Stimulated activated CD4-positive, alpha-beta T cell treated with anti-CD3 and anti-CD28 coated beads, Interleukin-15, amount 100 ng/mL, for 24 hours (primary cell): ENCODE measurements around the gene EDA.
"Not testable (repeated sequence)": the region's sequence is repeated elsewhere in the genome, so short reads cannot be mapped to it uniquely, and the experiment has no call there.

Source experiments
- DNase-seq: peaks from one replicate; pipeline ENCODE4 v3.0.0-alpha.2; 2020

EDA gene

DNA sequence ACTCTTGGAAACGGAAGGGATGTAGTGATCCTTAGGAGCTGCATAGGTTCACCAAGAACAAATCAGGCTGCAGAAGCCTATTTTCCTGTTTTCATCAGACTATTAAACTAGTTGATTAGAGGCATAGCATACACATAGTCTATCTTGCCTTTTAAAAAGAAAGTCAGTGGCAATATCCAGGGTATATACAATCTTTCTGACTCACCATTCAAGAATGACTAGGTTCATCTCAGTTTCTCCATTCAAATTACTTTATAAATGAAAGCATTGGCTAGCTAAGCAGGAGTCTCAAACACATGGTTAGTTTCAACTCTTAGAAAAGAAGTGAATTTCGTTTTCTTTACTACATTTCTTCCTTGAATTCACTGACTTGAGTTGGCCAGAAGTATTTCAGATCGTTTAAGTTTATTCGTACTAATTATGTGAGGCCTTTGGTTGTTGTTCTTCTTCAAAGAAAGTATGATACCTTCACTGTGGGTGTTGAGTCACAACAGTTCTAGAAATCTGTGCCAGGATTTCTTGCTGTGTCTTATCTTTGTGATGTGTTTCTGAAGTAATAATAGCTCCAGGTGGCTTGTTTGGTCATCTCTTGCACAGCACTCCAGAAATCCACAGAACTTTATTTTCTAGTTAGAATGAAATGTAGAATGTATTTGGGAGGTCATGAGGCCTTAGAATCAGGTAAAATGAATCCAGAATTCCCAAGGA lies 345.6 kb downstream of the EDA start:
- no peak for DNase-seq

DNA sequence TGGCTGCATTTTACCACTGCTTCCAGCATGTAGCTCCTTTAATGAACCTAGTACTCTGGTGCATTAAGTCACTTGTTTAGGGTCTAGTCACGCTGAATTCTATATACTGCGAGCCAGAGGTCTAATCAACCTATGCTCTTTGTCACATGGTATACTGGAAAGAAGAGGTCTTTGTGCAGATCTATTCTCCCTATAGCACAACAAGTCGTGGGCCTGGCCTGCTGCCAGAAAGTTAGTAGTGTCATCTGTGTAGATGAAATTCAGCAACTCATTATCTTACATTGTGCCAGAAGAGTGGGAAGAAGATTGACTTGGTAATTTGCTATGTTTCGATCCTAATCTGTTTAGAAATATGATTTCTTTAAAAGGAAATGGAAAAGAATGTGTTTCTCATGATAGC lies 353.0 kb downstream of the EDA start:
- DNase-seq = no peak

DNA sequence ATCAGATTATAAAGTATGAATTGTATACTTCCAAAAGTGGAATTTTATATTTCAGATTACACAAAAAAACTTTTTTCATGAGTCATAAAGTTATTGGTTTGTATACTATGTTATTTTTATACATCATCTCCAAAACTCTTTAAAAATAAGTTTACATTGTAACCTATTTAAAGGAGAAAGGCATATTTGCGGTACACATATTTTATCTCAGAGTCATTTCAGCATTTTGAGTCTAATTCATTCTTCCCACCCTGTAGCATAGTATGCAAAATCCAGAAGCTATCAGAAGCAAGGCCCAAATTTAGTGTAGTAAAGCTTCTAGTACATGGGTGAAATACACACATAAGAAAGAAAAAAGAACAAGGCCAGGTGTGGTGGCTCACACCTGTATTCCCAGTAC lies 353.5 kb downstream of the EDA start:
- no peak for DNase-seq

DNA sequence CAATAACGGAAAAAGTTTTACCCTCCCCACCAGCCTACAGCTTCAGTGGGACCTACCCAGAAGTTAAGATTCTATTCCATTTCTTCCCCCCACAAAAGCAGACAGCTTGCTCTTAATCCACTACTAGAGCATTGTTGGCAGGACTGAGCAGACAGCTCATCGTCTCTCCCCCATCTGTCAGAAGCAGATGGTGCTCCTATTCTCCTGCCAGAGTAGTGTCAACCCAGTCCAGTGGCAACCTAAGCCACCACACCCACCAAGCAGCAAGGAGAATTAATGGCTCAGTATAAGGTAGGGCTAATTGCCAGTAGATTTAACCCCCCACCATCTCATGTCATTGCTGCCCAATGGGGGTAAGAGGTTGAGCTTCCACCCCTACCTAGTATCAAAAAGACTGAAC lies 371.8 kb downstream of the EDA start:
- no peak for DNase-seq

DNA sequence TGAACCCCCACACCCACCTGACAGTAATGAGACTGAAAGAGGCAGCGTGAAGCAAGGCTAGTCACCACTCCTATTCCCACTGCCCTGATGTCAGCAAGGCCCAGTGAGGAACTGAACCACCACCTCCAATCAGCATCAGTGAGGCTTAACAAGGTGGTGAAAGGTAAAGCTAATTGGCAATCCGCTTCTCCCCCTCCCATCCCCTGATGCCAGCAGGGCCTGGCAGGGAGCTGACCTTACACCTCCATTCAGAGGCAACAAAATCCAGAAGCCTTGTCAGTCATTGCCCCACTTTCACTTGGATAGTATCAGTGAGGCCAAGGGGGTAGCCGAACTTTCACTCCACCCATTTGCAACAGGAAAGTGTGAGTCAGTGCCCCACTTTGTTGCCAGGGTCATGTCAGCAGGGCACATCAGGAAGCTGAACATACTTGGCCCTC lies 373.1 kb downstream of the EDA start:
- DNase-seq = peak; percentile 4

DNA sequence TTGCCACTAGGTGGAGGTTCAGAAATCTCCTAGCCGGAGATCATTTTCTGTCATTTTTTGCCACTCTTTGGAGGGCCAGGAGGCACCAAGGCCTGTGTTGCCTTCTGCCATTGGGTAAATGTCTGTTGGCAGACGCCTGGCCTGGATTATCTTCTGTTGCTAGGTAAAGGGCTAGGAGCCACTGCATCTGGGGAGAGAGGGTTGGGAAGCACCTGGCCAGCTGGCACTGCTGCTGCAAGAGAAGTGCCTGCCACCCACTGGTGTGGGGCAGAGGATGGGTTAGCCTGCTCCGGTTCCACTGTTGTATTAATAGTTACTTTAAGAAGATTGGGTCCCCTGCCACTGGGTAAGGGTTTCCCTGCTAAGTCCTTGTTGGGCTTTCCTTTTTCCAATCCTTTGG lies 375.8 kb downstream of the EDA start:
- DNase-seq = no peak

DNA sequence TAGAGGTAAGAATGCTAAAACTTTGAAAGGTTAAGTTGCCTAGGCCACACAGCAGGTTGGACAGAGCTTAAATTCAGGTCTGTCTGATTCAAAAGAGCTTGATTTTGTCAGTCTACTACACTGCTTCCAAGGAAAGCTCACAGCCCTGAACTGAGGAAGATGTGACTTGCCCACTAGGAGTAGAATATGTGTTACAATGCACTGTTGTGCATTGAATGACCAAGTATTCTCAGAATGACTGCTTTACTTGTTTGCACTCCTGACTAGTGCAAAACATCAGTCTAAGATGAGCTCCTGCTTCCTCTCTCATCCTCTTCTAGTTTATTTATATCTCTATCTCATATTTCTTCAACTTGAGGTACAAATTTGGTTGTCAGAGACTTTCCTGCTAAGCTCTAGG lies 377.6 kb downstream of the EDA start:
- no peak for DNase-seq

DNA sequence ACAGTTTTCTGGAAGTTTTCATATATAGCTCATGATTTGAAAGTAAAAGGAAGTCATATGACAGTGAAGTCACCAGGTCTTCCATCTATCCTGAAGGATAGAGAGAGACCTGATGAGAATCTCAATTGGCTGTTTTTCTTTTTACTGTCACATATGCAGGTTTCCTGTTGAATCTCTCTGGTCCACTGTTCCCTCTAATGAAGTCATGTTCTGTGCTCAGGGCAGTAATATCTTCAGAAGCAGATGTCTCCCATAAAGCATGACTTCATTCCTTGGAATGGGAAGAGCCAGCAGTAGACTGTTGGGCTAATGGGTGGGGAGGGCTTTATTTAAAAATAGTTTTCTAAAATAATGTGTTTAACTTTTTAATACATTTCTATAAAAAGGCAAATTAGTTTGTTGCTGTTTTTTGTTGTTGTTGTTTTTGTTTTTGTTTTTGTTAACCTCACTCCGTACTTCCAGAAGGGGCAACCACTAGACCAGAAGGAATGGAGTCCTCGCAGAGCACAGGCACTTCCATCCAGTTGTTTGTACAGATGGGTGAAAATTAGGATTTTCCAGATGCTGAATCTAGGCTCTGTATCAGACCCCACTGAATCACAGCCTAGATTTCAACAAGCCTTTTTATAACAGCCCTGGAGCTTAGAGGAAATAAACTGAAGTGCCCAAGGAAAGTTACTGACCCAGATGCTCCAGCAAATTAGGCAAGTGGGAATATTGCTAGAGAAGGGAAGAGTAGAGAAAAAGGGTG lies 379.6 kb downstream of the EDA start:
- DNase-seq = no peak

DNA sequence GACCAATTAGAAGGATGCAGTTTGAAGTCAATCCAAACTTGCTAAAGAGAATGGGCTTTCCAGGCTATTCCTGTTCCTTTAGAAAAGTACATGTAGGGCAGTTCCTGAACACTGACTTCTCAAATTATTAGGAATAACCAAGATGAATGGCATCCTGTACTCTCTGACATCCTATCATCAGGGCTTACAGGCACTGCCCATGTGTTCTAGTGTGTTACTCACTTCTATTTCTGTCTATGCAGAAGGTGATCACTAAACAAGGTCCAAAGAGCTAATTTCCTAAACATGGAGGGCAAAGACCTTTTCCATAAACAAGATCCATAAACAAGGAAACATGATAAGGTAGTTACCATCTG lies 380.2 kb downstream of the EDA start:
- DNase-seq = no peak

DNA sequence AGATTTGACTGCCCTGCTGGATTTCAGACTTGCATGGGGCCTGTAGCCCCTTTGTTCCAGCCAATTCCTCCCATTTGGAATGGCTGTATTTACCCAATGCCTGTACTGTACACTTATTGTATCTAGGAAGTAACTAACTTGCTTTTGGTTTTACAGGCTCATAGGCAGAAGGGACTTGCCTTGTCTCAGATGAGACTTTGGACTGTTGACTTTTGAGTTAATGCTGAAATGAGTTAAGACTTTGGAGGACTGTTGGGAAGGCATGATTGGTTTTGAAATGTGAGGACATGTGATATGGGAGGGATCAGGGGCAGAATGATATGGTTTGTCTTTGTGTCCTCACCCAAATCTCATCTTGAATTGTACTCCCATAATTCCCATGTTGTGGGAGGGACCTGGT lies 382.4 kb downstream of the EDA start:
- not testable (repeated sequence) for DNase-seq

DNA sequence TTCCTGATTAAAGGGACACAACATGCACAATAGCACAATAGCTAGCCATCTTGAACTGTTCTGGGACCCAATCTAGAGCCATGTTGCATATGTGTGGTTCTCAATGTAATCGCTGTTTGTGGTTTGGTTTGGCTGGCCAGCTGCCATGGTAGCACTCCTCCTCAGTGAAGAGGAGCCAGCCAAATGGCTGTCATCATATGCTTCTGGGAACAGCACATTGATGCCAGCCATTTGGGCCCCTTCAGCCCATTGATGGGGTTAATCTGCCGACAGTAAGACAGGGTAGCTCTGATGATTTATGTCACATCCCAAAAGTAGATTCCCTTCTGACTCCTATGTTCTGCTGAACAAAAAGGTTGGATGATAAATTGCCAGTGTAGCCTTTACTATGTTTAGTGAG lies 385.4 kb downstream of the EDA start:
- DNase-seq = no peak

DNA sequence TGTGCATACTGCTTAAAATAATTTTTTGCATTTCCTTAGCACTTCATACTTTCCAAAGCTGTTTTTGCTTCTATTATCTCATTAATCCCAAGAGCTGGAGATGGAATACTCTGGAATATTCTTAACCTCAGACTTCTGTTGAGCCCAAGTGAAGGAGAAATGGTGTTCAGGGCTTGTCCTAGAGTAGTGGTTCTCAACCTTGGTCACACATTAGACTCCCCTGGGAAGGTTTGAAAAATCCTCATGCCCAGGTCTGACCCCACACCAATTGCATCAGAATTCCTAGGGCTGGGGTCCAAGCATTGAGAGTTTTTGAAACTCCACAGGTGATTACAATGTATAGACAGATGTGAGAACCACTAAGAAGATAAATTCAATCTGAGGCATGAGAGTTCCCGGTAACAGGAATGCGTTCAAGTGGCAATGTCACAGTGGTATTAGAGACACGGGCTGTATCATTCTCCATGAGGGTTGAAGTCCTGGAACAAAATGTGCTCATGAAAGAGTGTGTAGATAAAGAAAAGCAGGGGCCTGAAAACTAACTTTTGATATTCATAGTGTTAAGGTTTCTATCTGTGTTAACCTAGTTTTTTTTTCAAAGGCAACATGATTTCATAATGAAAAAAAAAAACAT lies 385.9 kb downstream of the EDA start:
- DNase-seq = no peak

DNA sequence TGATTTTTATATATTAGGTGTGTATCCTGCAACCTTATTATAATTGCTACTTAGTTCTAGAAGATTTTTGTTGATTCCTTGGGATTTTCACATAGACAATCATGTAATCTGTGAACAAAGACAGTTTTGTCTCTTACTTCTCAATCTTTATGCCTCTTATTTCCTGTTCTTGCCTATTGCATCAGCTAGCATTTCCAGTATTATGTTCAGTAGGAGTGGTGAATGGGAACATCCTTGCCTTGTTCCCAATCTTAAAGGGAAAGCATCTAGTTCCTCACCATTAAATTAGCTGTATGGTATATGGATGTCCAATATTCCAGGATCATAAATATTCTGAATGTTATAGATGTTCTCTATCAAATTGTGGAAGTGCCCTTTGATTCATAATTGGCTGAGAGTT lies 392.0 kb downstream of the EDA start:
- no peak for DNase-seq

DNA sequence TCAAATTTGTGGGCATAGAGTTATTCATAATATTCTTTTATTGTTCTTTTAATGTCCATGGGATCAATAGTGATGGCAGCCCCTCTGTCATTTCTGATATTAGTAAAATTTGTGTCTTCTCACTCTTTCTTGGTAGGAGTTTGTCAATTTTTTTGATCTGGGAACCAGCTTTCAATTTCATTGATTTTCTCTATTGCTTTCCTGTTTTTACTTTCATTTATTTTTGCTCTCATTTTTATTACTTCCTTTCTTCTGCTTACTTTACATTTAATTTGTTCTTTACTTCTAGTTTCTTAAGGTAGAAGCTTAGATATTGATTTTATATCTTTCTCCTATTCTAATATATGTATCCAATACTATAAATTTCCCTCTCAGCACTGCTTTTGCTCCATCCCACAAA lies 393.1 kb downstream of the EDA start:
- no peak for DNase-seq

DNA sequence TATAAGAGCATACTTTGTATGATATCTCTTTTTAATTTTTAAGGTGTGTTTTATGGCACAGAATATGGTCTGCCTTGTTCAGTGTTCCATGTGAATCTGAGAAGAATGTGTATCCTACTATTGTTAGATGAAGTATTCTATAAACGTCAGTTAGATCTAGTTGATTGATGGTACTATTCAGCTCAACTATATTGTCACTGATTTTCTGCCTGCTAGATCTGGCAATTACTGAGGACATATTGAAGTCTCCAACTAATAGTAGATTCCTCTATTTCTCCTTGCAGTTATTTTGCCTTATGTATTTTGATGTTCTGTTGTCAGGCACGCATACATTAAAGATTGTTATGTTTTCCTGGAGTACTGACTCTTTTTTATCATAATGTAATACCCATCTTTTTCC lies 394.1 kb downstream of the EDA start:
- no peak for DNase-seq

DNA sequence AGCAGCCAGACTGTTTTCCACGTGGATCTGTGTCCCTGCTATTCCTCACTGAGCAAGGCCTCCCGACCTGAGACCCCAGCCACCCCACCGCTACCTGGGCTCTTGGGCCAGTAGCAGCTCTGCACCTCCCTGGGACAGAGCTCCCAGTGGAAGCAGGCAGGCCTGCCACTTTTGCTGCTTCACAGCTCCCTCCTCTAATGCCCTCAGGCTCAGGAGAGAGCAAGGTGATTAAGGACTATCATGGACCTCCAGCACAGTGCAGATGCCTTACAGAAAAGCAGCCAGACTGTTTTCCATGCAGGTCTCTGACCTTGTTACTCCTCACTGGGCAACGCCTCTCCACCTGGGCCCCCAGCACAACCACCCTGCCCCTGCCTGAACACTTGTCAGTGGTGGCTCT lies 396.8 kb downstream of the EDA start:
- DNase-seq = no peak

DNA sequence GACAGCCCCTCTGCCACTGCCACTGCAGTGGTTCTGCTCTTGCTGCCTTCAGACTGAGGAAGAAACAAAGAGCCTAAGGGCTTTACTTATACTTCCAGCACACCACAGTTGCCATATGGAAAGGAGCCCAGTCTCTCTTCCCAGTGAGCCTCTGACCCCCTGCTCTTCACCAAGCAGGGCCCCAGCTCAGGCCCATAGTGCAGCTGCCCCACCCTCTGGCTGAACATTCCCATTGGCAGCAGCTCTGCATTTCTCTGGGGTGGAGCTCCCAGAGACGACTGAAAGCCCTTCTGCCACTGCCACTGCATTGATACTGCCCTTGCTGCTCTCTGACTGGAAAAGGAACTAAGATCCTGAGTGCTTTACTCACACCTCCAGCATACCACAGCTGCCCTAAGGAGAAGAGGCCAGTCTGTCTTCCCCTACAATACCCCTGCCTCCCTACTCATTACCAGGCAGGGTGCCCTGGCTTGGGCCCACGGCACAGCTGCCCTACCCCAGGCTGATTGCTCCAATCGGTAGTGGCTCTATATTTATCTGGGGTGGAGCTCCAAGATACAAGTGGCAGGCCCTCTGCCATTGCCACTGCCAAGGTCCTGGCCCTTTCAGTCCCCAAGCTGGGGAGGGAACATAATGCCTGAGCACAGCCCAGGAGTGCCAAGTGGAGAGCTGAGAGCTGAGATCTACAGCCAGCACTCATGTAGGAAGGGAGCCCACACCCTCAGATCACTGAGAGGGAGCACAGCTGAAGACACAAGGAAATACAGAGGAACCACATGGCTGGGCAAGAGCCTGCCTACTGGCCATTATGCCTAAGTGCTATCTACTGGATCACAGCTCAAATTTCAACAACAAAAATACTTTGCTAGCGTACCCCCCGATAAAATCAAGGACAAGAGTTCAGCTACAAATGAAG lies 397.8 kb downstream of the EDA start:
- DNase-seq = no peak

DNA sequence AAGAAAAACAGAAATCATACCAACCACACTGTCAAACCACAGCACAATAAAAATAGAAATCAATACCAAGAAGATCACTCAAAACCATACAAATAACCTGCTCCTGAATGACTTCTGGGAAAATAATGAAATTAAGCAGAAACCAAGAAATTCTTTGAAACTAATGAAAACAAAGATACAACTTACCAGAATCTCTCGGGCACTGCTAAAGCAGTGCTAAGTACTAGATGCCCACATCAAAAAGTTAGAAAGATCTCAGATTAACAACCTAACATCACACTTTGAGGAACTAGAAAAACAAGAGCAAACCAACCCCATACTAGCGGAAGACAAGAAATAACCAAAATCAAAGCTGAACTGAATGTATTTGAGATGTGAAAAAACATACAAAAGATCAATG lies 400.6 kb downstream of the EDA start:
- DNase-seq = no peak

DNA sequence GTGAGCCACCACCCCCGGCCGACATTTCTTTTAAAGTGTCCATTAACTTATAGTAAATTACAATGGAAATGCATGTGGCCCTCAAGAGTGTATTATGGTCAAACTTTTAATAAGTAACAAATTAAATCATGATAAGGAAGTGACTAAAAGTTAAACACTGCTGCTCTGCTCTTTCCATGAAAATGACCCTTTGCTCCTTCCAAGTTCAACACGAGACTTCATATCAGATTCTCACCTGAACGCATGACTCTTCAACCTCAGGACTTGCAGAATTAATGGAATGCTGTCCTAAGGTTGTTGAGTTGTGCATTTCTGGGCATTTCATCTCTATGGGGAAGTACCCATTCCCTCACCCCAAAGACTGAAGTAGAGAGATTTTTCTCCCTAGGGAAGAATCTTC lies 406.7 kb downstream of the EDA start:
- no peak for DNase-seq

DNA sequence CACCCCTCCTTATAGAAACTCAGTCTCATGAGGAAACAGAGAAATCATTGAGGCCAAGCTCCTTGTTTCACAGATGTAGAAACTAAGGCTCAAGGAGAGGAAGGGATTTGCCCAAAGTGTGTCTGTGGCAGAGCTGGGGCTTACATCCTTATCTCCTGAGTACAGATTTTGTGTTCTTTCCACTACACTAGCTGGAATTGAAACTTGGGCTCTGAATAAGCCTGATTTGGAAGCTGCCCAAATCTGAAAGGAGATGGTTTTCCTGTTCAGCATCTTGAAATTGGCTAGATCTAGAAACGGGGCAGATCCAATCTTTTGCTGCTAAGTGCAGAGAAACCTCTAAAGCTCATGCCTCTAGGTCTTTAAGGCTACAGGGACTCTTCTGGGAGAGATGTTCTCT lies 409.6 kb downstream of the EDA start:
- no peak for DNase-seq

DNA sequence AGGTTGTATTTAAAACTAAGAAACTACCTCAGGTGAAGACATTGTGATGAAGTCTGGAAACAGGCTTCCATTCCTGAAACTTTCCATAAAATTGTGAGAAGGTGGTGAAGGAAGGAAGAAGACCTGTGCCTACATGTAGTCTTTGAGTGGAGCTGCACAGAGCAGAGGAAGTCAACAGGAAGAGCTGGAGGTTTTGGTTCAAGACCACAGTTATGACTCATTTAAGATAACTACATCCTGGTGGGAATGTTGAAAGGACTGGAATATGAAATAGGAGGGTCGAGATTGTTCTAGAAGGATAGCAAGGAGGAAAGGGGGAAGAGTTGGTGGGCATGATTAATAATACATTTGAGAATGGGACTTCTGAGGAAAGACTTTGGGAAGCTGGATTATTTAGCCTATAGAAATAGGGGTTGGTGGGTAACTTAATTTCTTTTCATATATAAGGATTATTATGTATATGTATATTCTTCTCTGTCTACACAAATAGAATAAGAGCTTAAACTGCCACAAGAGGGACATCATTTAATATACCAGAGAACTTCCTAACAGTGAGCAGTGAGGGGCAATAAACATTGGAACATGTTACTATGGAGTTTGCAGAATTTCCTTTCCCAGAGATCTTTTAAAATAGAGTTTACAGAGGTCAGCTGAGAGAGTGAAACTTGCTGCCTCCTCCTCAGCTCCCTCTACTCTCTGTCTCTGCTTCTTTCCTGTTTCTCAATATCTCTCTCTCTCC lies 410.4 kb downstream of the EDA start:
- no peak for DNase-seq

DNA sequence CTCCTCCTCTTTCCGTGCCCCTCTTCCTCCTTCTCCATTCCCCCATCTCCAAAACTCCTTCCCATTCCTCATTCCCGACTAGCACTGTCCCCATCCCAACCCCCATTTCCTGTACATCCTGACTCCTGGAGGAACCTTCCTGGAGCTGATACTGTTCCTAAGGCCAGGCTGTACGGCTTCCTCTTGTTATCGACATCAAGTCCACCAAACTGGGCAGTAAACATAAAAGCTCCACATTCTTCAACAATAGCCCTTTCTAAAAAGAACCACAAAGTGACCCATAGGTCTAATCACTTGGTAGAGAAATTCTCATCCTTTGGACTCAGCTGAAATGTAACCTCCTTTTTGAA lies 410.9 kb downstream of the EDA start:
- no peak for DNase-seq

DNA sequence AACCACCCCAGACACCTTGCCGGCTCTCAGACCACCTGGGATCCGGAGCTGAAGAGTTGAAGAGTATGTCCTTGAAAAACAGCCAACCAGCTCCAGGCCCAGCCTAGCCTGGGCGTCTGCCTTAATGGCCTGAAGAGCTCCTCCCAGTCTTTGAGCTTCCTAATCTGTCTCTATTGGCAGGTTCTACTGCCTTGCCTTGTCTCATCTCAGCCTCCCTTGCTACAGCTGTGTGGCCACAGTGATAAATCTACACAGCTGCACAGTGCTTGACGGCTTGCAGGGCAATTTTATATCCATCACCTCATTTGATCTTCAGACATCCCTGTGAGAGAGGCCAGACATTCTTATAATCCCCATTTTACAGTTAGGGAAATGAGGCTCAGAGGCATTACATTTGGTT lies 413.9 kb downstream of the EDA start:
- DNase-seq = no peak
